K562 (cell line): Measurements from ENCODE around the gene SOST. TPM values are rescaled to one million over a fixed set of nuclear protein-coding genes. Genes with fewer than 3 reads are reported as not detected.

Experiments used
- GTF2E2 ChIP-seq: fragments of 200-800 bp; sonication (Bioruptor generic); IDR thresholded peaks from 2 replicates; pipeline ENCODE4 v1.6.1; 2016; ENCODE audit warnings: missing genetic modification characterization, missing compliant biosample characterization
- ILF3 ChIP-seq: fragments of 450-650 bp; IDR thresholded peaks from 2 replicates; pipeline ENCODE4 v1.6.1; 2018; ENCODE audit warnings: antibody characterized with exemption, mild to moderate bottlenecking, moderate library complexity, borderline replicate concordance
- JUNB ChIP-seq: fragments of 450-650 bp; formaldehyde crosslinking; conservative IDR thresholded peaks from 2 replicates; pipeline ENCODE4 v1.4.0; 2020; ENCODE audit warnings: mild to moderate bottlenecking
- MAFF ChIP-seq: IDR thresholded peaks from 2 replicates; pipeline ENCODE4 v1.6.1; 2012; ENCODE audit warnings: low read length, improper control_type of control experiment
- OTX1 ChIP-seq: fragments of 450-650 bp; formaldehyde crosslinking; IDR thresholded peaks from 2 replicates; pipeline ENCODE4 v1.4.0; 2022; ENCODE audit warnings: mild to moderate bottlenecking
- PATZ1 ChIP-seq: fragments of 250-450 bp; sonication (Bioruptor Pico); IDR thresholded peaks from 2 replicates; pipeline ENCODE4 v1.5.0; 2020; ENCODE audit warnings: mild to moderate bottlenecking, borderline replicate concordance
- RBM25 ChIP-seq: fragments of 200-400 bp; formaldehyde crosslinking; IDR thresholded peaks from 2 replicates; pipeline ENCODE4 v1.6.1; 2018; ENCODE audit warnings: low read length, low read depth, moderate library complexity; ENCODE audit not compliant: severe bottlenecking
- RFX5 ChIP-seq: IDR thresholded peaks from 2 replicates; pipeline ENCODE4 v1.6.1; 2011; ENCODE audit warnings: low read depth, mild to moderate bottlenecking, improper control_type of control experiment, low read length
- RHOXF2B ChIP-seq: fragments of 250-450 bp; sonication (Bioruptor Pico); conservative IDR thresholded peaks from 2 replicates; pipeline ENCODE4 v1.5.1; 2021
- TSC22D4 ChIP-seq: fragments of 450-650 bp; IDR thresholded peaks from 2 replicates; pipeline ENCODE4 v1.6.1; 2016; ENCODE audit warnings: missing genetic modification characterization, missing biosample characterization, control low read depth
- TSHZ1 ChIP-seq: fragments of 250-450 bp; sonication (Bioruptor Pico); IDR thresholded peaks from 2 replicates; pipeline ENCODE4 v1.4.0; 2020; ENCODE audit warnings: mild to moderate bottlenecking, moderate library complexity
- ZNF696 ChIP-seq: fragments of 250-450 bp; sonication (Bioruptor Pico); conservative IDR thresholded peaks from 2 replicates; pipeline ENCODE4 v1.4.0; 2020; ENCODE audit warnings: mild to moderate bottlenecking, moderate library complexity
- polyA plus RNA-seq, 8 experiments: library from polyadenylated mRNA; depleted of rRNA in 4 of 8; stranded (reverse) in 5 of 8; unstranded in 3 of 8; fragments of >200 nt; fragmentation: Nextera tagmentation in 2 of 8; fragmentation: Illumina TruSeq in 1 of 8; extraction: Ambion mirVana in 2 of 8; extraction: Trizol in 1 of 8; gene quantifications; 2 replicates each; pipeline versions ENCODE4 v1.2.1 to v1.2.3, GENCODE V29; 2011 to 2014; ENCODE audit warnings: inconsistent platforms in 1 of 8, missing spikeins in 1 of 8
- total RNA-seq, 7 experiments: library from RNA; depleted of rRNA in 6 of 7; stranded (reverse); fragments of >200 nt in 6 of 7; fragmentation: Illumina TruSeq in 2 of 7; extraction: Trizol in 2 of 7; gene quantifications; 2 replicates each; pipeline versions ENCODE4 v1.2.1 to v1.2.3, GENCODE V29; 2011 to 2021; ENCODE audit warnings: low replicate concordance in 1 of 7
- TF ChIP-seq, protein P1 (sequence below), 2 experiments: fragments of 450-650 bp in 1 of 2; IDR thresholded peaks; 2 replicates each; pipeline ENCODE4 v1.6.1; 2011 to 2017; ENCODE audit warnings: low read depth in 2 of 2, antibody characterized with exemption in 1 of 2, borderline replicate concordance in 1 of 2, low read length in 1 of 2, mild to moderate bottlenecking in 1 of 2, mixed read lengths in 1 of 2; ENCODE audit not compliant: control insufficient read depth in 1 of 2
- TF ChIP-seq, protein P2 (sequence below): fragments of 450-650 bp; IDR thresholded peaks from 2 replicates; pipeline ENCODE4 v1.6.1; 2017; ENCODE audit warnings: antibody characterized with exemption, mild to moderate bottlenecking

SOST gene
- total and polyA plus RNA-seq, 9 of the 15 experiments (the other 6 are each of a cell fraction or from before 2014, with no cell fraction given): not detected

DNA sequence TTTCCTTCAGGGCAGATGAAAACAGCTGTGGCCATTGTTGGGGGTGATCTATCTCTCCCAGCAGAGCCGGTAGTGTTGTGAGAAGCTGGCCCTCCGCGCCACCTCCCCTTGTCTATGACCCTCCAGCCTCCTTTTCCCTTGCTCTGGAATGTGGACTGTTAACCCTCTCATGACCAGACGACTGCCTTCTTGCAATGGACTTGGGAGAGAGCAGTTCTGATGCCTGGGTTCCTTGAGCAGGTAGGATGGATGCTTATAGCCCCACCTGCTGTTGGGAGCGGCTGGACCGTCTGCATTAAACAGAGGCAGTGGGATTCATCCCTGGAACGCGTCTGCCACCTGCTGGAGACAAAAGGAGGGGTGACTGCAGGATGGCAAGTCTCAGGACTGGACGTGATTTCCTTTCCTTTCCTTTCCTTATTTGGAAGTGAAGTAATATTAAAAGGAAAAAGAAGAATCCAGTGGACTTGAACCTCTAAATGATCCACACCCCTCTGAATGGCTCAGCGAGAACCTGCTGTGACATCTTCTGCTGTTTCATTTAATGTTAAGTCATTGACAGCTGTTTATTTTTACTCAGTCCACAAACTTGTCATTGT, 1.8 kb upstream of the SOST start (continued):
- TF ChIP-seq ZNF696 (no peak), OTX1 (CRISPR knock-in tag) (no peak), RFX5 (no peak), TSC22D4 (tag) (no peak), GTF2E2 (tag) (no peak), TSHZ1 (CRISPR knock-in tag) (no peak), RHOXF2B (CRISPR knock-in tag) (no peak), MAFF (no peak), RBM25 (no peak), ILF3 (no peak), PATZ1 (no peak), JUNB (no peak)
- TF ChIP-seq, protein P1, sequence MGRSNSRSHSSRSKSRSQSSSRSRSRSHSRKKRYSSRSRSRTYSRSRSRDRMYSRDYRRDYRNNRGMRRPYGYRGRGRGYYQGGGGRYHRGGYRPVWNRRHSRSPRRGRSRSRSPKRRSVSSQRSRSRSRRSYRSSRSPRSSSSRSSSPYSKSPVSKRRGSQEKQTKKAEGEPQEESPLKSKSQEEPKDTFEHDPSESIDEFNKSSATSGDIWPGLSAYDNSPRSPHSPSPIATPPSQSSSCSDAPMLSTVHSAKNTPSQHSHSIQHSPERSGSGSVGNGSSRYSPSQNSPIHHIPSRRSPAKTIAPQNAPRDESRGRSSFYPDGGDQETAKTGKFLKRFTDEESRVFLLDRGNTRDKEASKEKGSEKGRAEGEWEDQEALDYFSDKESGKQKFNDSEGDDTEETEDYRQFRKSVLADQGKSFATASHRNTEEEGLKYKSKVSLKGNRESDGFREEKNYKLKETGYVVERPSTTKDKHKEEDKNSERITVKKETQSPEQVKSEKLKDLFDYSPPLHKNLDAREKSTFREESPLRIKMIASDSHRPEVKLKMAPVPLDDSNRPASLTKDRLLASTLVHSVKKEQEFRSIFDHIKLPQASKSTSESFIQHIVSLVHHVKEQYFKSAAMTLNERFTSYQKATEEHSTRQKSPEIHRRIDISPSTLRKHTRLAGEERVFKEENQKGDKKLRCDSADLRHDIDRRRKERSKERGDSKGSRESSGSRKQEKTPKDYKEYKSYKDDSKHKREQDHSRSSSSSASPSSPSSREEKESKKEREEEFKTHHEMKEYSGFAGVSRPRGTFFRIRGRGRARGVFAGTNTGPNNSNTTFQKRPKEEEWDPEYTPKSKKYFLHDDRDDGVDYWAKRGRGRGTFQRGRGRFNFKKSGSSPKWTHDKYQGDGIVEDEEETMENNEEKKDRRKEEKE (IDR thresholded peaks at IDR 0.05; ENCODE audit: borderline replicate concordance in 1 of 2, control insufficient read depth in 1 of 2, low read depth in 2 of 2, low read length in 1 of 2): no peak
- TF ChIP-seq, protein P2, sequence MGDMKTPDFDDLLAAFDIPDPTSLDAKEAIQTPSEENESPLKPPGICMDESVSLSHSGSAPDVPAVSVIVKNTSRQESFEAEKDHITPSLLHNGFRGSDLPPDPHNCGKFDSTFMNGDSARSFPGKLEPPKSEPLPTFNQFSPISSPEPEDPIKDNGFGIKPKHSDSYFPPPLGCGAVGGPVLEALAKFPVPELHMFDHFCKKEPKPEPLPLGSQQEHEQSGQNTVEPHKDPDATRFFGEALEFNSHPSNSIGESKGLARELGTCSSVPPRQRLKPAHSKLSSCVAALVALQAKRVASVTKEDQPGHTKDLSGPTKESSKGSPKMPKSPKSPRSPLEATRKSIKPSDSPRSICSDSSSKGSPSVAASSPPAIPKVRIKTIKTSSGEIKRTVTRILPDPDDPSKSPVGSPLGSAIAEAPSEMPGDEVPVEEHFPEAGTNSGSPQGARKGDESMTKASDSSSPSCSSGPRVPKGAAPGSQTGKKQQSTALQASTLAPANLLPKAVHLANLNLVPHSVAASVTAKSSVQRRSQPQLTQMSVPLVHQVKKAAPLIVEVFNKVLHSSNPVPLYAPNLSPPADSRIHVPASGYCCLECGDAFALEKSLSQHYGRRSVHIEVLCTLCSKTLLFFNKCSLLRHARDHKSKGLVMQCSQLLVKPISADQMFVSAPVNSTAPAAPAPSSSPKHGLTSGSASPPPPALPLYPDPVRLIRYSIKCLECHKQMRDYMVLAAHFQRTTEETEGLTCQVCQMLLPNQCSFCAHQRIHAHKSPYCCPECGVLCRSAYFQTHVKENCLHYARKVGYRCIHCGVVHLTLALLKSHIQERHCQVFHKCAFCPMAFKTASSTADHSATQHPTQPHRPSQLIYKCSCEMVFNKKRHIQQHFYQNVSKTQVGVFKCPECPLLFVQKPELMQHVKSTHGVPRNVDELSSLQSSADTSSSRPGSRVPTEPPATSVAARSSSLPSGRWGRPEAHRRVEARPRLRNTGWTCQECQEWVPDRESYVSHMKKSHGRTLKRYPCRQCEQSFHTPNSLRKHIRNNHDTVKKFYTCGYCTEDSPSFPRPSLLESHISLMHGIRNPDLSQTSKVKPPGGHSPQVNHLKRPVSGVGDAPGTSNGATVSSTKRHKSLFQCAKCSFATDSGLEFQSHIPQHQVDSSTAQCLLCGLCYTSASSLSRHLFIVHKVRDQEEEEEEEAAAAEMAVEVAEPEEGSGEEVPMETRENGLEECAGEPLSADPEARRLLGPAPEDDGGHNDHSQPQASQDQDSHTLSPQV: 0 out of 2 replicates have a peak, but pooled peaks have one; percentile 23
